Measurements from ENCODE around the gene PCLO.
"Not testable (repeated sequence)": the region's sequence is repeated elsewhere in the genome, so short reads cannot be mapped to it uniquely, and the experiment has no call there.

Gene PCLO

DNA sequence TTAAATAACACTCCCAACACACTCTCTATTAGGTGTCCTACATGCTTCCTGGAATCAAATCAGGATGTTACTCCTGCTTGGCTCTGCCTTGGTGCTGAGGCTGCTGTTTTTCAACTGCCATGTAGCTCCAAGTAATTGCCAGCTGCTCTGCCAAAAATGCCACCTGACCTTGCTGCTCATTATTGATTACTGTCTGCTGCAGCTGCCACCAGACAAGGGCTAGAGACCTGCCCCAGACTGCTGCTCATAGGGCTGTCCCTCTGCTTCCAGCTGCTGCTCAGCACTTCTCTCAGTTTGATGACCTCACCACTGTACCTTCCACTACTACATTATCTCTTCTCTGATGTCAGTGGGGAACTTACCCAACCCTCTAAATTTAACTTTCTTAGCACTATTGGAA, 102.5 kb downstream of the PCLO start:
- DNase-seq (ENCODE audit: low read depth in 1 of 2, low spot score in 1 of 2) = no peak
- in situ Hi-C loops (cut with HindIII; ENCODE audit: low pct_unique_long_range_greater_than_20kb, low sequenced_read_pairs) = no loop called here
- no peak for TF ChIP-seq JUND (IDR thresholded peaks at IDR 0.05; ENCODE audit: low read depth)

- in situ Hi-C loops (cut with HindIII; ENCODE audit: low pct_unique_long_range_greater_than_20kb, low sequenced_read_pairs) = no loop called here
- no peak for DNase-seq (ENCODE audit: low read depth in 1 of 2, low spot score in 1 of 2)
- no peak for TF ChIP-seq JUND (IDR thresholded peaks at IDR 0.05; ENCODE audit: low read depth)
Observed at GRCh38 chr7:83058667-83059066, 104.0 kb downstream of the PCLO start.

- in situ Hi-C loops (cut with HindIII; ENCODE audit: low pct_unique_long_range_greater_than_20kb, low sequenced_read_pairs) = no loop called here
- TF ChIP-seq JUND (IDR thresholded peaks at IDR 0.05; ENCODE audit: low read depth) = no peak
- no peak for DNase-seq (ENCODE audit: low read depth in 1 of 2, low spot score in 1 of 2)
Observed at GRCh38 chr7:83055197-83055596, 107.5 kb downstream of the PCLO start.

DNA sequence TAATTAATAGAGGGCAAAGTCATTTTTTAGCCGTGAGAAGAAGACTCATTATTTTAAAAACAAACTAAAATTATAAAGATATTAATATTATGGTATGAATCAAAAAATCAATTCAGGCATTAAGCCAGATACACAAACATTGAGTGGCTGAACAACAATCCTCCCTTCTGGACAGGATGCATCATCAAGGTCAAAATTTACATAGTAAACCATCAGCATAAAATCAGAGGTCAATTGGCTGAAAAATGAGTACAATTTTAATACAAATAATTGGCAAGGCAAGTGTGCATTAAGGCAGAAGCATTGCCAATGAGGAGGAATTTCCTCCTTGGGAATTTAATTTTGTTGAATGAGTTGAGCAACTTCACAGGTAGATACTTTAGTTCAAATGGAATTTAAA, 108.2 kb downstream of the PCLO start:
- no peak for DNase-seq (ENCODE audit: low read depth in 1 of 2, low spot score in 1 of 2)
- in situ Hi-C loops (cut with HindIII; ENCODE audit: low pct_unique_long_range_greater_than_20kb, low sequenced_read_pairs) = no loop called here

DNA sequence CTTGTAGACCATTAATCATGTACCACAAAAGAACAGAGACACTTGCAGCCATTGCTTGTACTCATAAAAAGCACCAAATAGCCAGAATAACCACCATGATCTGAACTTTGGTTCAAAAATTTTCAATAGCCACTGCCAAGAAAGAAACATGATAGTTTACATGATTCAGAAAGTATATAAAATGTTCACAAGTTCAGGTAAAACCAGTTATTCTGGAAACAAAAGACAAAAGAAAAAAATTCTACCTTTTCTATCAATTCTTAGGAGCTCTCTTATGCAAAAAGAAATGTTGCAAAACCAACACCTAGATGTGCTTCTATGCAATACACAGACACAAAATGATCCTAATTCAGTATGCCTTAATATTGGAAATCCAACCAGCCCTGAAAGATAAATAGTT, 108.7 kb downstream of the PCLO start:
- no peak for TF ChIP-seq JUND (IDR thresholded peaks at IDR 0.05; ENCODE audit: low read depth)
- in situ Hi-C loops (cut with HindIII; ENCODE audit: low pct_unique_long_range_greater_than_20kb, low sequenced_read_pairs) = no loop called here
- DNase-seq (ENCODE audit: low read depth in 1 of 2, low spot score in 1 of 2) = peak in 1 of 2 experiments; percentile 5

More for the DNA sequence above, 108.2 kb downstream of the PCLO start:
- no peak for TF ChIP-seq JUND (IDR thresholded peaks at IDR 0.05; ENCODE audit: low read depth)

GRCh38 chr7:83040484-83040883, 122.2 kb downstream of the PCLO start:
- no peak for DNase-seq (ENCODE audit: low read depth in 1 of 2, low spot score in 1 of 2)
- in situ Hi-C loops (cut with HindIII; ENCODE audit: low pct_unique_long_range_greater_than_20kb, low sequenced_read_pairs) = no loop called here
- TF ChIP-seq JUND (IDR thresholded peaks at IDR 0.05; ENCODE audit: low read depth) = no peak

DNA sequence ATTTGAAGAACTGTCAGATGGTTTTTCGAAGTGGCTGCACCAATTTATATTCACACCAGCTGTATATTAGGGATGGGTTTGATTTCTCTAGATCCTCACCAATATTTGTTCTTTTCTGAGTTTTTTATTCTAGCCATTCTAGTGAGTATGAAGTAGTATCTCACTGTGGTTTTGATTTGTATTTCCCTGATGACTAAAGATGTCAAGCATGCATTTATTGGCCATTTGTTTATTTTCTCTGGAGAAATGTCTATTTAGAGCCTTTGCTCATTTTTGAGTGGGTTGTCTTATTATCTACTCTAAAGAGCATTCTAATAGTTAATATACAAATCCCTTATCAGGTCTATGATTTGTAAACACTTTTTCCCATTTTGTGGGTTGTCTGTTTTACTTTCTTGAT, 123.9 kb downstream of the PCLO start:
- DNase-seq (ENCODE audit: low read depth in 1 of 2, low spot score in 1 of 2) = no peak
- in situ Hi-C loops (cut with HindIII; ENCODE audit: low pct_unique_long_range_greater_than_20kb, low sequenced_read_pairs) = no loop called here
- TF ChIP-seq JUND (IDR thresholded peaks at IDR 0.05; ENCODE audit: low read depth) = no peak

DNA sequence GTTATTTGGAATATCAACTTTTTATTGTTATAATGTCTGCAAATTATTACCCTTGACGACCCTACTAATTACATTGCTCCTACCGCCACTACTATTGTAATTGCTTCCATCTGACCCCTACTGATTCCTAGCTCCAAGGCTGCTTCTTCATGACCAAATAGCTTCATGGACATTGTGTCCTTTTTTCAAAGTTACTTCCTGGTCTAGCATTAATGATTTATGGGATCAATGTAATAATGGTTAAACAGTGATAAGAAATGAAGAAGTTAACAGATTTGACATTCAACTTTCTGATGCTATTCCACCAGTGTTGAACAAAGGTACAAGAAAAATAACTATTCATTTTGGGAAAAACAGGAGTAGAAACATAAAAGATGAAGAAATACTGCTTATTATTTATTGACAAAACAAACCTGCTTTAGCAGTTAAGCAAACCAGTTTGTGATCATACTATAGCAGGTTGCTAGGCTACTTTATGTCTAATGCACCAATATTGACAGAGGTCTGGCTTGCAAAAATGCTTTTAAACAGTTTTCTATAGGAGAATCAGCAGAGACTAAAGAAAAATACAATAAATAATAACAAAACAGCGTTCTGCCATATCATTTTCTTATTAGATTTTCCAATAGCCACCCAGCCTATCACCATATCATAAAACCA, 125.8 kb downstream of the PCLO start:
- DNase-seq (ENCODE audit: low read depth in 1 of 2, low spot score in 1 of 2) = peak; percentile 16 to 36
- in situ Hi-C loops (cut with HindIII; ENCODE audit: low pct_unique_long_range_greater_than_20kb, low sequenced_read_pairs) = no loop called here
- TF ChIP-seq JUND (IDR thresholded peaks at IDR 0.05; ENCODE audit: low read depth) = no peak

DNA sequence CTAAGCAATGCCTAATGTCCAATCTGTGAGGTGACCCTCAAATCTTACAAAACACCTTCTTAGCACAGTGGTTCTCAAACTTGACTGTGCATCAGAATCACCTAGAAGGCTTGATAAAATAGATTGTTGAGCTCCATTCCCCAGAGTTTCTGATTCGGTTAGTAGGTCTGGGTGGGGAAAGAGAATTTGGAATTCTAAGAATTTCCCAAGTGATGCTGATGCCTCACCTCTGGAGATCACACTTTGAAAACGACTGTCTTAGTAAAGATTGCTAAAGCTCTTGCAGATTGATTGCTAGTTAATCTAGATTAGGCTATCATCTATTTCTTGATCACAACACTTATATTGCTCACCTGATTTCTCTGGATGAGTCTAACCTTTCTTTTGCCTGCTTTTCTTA, 126.6 kb downstream of the PCLO start:
- no peak for DNase-seq (ENCODE audit: low read depth in 1 of 2, low spot score in 1 of 2)
- in situ Hi-C loops (cut with HindIII; ENCODE audit: low pct_unique_long_range_greater_than_20kb, low sequenced_read_pairs) = no loop called here
- TF ChIP-seq JUND (IDR thresholded peaks at IDR 0.05; ENCODE audit: low read depth) = no peak

DNA sequence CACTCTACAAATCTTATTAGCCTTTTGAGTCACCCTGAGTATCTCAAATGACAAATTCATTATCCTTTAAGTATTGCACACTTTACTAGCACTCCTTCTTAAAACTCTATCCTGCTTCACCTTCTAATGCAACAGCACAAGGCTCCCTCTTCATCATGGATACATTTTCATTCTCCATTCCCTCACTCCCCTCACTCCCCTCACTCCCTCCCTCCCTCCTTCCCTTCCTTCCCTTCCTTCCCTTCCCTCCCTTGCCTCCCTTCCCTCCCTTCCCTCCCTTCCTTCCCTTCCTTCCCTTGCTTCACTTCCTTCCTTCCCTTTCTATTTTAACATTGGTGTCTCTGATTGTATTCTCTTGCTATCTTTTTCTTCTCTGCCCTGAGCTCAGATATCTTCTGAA, 130.5 kb downstream of the PCLO start:
- no peak for TF ChIP-seq JUND (IDR thresholded peaks at IDR 0.05; ENCODE audit: low read depth)
- DNase-seq (ENCODE audit: low read depth in 1 of 2, low spot score in 1 of 2) = no peak
- in situ Hi-C loops (cut with HindIII; ENCODE audit: low pct_unique_long_range_greater_than_20kb, low sequenced_read_pairs) = no loop called here

GRCh38 chr7:83023817-83024665, 138.6 kb downstream of the PCLO start:
- DNase-seq (ENCODE audit: low read depth in 1 of 2, low spot score in 1 of 2); in situ Hi-C loops (cut with HindIII; ENCODE audit: low pct_unique_long_range_greater_than_20kb, low sequenced_read_pairs): not testable (repeated sequence)

DNA sequence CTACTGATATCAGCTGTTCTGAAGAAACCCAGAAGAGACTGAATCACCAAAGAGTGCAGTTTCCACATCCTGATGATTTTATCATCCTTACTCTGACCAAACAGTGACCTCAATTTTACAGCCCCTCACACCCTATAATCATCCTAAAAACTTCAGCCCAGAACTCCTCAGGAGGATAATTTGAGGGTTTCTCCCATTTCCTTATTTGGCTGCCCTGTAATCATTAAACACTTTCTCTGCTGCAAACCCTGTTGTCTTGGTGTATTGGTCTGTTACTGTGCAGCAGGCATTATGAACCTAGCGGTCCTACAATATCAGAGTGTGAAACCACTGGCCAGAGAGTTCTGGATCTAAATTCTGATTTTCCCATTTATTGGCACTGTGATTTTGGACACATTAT, 141.7 kb downstream of the PCLO start:
- DNase-seq (ENCODE audit: low read depth in 1 of 2, low spot score in 1 of 2) = no peak
- in situ Hi-C loops (cut with HindIII; ENCODE audit: low pct_unique_long_range_greater_than_20kb, low sequenced_read_pairs) = no loop called here
- TF ChIP-seq JUND (IDR thresholded peaks at IDR 0.05; ENCODE audit: low read depth) = no peak

GRCh38 chr7:83020161-83020560, 142.5 kb downstream of the PCLO start:
- in situ Hi-C loops (cut with HindIII; ENCODE audit: low pct_unique_long_range_greater_than_20kb, low sequenced_read_pairs) = no loop called here
- DNase-seq (ENCODE audit: low read depth in 1 of 2, low spot score in 1 of 2) = no peak
- TF ChIP-seq JUND (IDR thresholded peaks at IDR 0.05; ENCODE audit: low read depth) = no peak
